Measurements from ENCODE around the gene ZBTB14. TPM values are rescaled to one million over a fixed set of nuclear protein-coding genes. Genes with fewer than 3 reads are reported as not detected.

Gene ZBTB14
- total RNA-seq, 1 experiment from 2014 or later, result 15.5 TPM

GRCh38 chr18:5295981-5296705 is 617 bp upstream of the ZBTB14 start:
- H2BK5ac ChIP-seq (ENCODE audit: insufficient read length, low read length), result no peak overlapping the region
- H3K9me3 ChIP-seq (ENCODE audit: control insufficient read depth, low read depth, low read length), result no peaks in the 10 kb centered on the region
- no peak overlapping the region for H3K56ac ChIP-seq (ENCODE audit: insufficient read length, low read depth, low read length)
- no peaks in the 10 kb centered on the region for H4K20me1 ChIP-seq (ENCODE audit: control insufficient read depth, insufficient read depth, insufficient read length)
- no peak overlapping the region for H2BK12ac ChIP-seq (ENCODE audit: insufficient read length, low read depth, low read length)
- H3K9me3 Mint-ChIP-seq, result peaks cover 0 to 2% of the 10 kb centered on the region in 2 experiments; a peak in 1 of 5 replicates
- H3K79me1 ChIP-seq (ENCODE audit: insufficient read depth, low read depth, low read length, poor library complexity, severe bottlenecking), result no peaks in the 10 kb centered on the region
- H3K4me1 Mint-ChIP-seq, result peaks cover 14 to 15% of the 10 kb centered on the region in 2 experiments
- H3K27ac Mint-ChIP-seq, result peak overlapping the region; percentile 90 to 99 (median 93)
- no peak overlapping the region for H4K91ac ChIP-seq (ENCODE audit: insufficient read length, low read depth, low read length)
- no peak overlapping the region for H2BK20ac ChIP-seq (ENCODE audit: low read depth, low read length, poor library complexity, severe bottlenecking)
- H3K4me3 Mint-ChIP-seq, result peak overlapping the region; percentile 84 to 87
- no peak overlapping the region for H2AFZ ChIP-seq (ENCODE audit: low read length)
- H3K27me3 ChIP-seq (ENCODE audit: insufficient read depth, low read length), result no peaks in the 10 kb centered on the region; the same call in 1 of the 2 replicates
- peak overlapping the region; percentile 96 for H3K14ac ChIP-seq (ENCODE audit: insufficient read depth, low read length)
- H4K5ac ChIP-seq (ENCODE audit: insufficient read length, low read depth, low read length), result no peak overlapping the region
- no CpG with 5 or more reads among the region's 95 CpGs for WGBS (ENCODE audit: extremely low coverage, insufficient read length, low lambda C conversion rate)
- H3K18ac ChIP-seq (ENCODE audit: insufficient read length, low read depth, low read length), result peak overlapping the region; percentile 68
- no peak overlapping the region for H3K27ac ChIP-seq (ENCODE audit: insufficient read length, low read depth, low read length)
- H3K36me3 Mint-ChIP-seq (ENCODE audit: insufficient read depth in 1 of 3, low read depth in 3 of 3), result peaks cover 8 to 10% (median 9%) of the 10 kb centered on the region in 3 experiments
- peak overlapping the region; percentile 60 for H3K4me2 ChIP-seq (ENCODE audit: insufficient read depth, insufficient read length, low read length)
- no peak overlapping the region for H4K8ac ChIP-seq (replicated peaks; ENCODE audit: insufficient read length, low read depth, low read length)
- no peak overlapping the region for H2AK5ac ChIP-seq (ENCODE audit: insufficient read length, low read length)
- H2BK120ac ChIP-seq (ENCODE audit: low read depth, low read length, poor library complexity, severe bottlenecking), result no peak overlapping the region
- H2BK15ac ChIP-seq (ENCODE audit: low read depth, low read length), result no peak overlapping the region
- peaks cover 29% of the 10 kb centered on the region for H3K27me3 Mint-ChIP-seq (ENCODE audit: low read depth)
- TF ChIP-seq CTCF (conservative IDR thresholded peaks at IDR 0.05), result no peak
- no peaks in the 10 kb centered on the region for H3K79me2 ChIP-seq (ENCODE audit: insufficient read depth, low read length)
- no peak overlapping the region; the same call in 1 of the 2 replicates for H3K4ac ChIP-seq (ENCODE audit: low read depth, low read length)
- peaks cover 7% of the 10 kb centered on the region for H3K23me2 ChIP-seq (ENCODE audit: insufficient read length, low read depth, low read length, poor library complexity, severe bottlenecking)
- H3K23ac ChIP-seq (ENCODE audit: insufficient read length, low read depth, low read length), result no peak overlapping the region
- H3K4me1 ChIP-seq (ENCODE audit: insufficient read depth, low read length), result no peaks in the 10 kb centered on the region; the same call in 1 of the 2 replicates
- no peak overlapping the region for H3T11ph ChIP-seq (ENCODE audit: low read length)
- peak; percentile 94 for DNase-seq
- peak overlapping the region; percentile 76 for H3K9ac ChIP-seq (ENCODE audit: extremely low read depth, insufficient read length, low read length)
